HG03571 (cell line): ENCODE measurements around the gene CNN1.

Source experiments
- ATAC-seq: cut with Tn5 transposase; IDR thresholded peaks from one replicate; pipeline ENCODE4 v1.9.1; 2021; ENCODE audit not compliant: unreplicated experiment

CNN1 gene

GRCh38 chr19:11534538-11534937, 4.1 kb upstream of the CNN1 start:
- no peak for ATAC-seq

- ATAC-seq, result no peak
Observed at GRCh38 chr19:11534948-11535347, 3.7 kb upstream of the CNN1 start.

GRCh38 chr19:11535792-11536595, 2.7 kb upstream of the CNN1 start:
- ATAC-seq, result peak; percentile 66

- ATAC-seq, result no peak
Observed at GRCh38 chr19:11539495-11540365, 1.1 kb downstream of the CNN1 start.

- no peak for ATAC-seq
Observed at GRCh38 chr19:11540645-11541044, 2.0 kb downstream of the CNN1 start.

- no peak for ATAC-seq
Observed at GRCh38 chr19:11541238-11541637, 2.6 kb downstream of the CNN1 start.

- ATAC-seq, result no peak
Observed at GRCh38 chr19:11547929-11548700, 9.5 kb downstream of the CNN1 start.

- ATAC-seq, result no peak
Observed at GRCh38 chr19:11549386-11549953, 10.8 kb downstream of the CNN1 start.

GRCh38 chr19:11550265-11550664, 11.6 kb downstream of the CNN1 start:
- ATAC-seq, result no peak

- no peak for ATAC-seq
Observed at GRCh38 chr19:11551603-11552235, 13.1 kb downstream of the CNN1 start.

- ATAC-seq, result no peak
Observed at GRCh38 chr19:11552666-11553372, 14.2 kb downstream of the CNN1 start.

- no peak for ATAC-seq
Observed at GRCh38 chr19:11554160-11554559, 15.5 kb downstream of the CNN1 start.

GRCh38 chr19:11555246-11555645, 16.6 kb downstream of the CNN1 start:
- ATAC-seq, result no peak

GRCh38 chr19:11556634-11557420, 18.2 kb downstream of the CNN1 start:
- no peak for ATAC-seq

- no peak for ATAC-seq
Observed at GRCh38 chr19:11558881-11559828, 20.5 kb downstream of the CNN1 start, which contains the start of gene ELOF1. Gene ELOF1 (minus strand): TSS chr19:11559230. CDS start chr19:11554347, 4,883 bp downstream.

- peak; percentile 46 for ATAC-seq
Observed at GRCh38 chr19:11560404-11561051, 21.9 kb downstream of the CNN1 start.

GRCh38 chr19:11563532-11563931, 24.9 kb downstream of the CNN1 start:
- no peak for ATAC-seq
